Nucleus accumbens (tissue), 56 donors: Measurements from ENCODE around the gene OR2J1.
"Not testable (repeated sequence)": the region's sequence is repeated elsewhere in the genome, so short reads cannot be mapped to it uniquely, and the experiment has no call there.

Source experiments
- DNase-seq, 56 donors: peaks; one replicate each; lab custom pipeline; 2025; lab: John Stamatoyannopoulos, UW

OR2J1 gene

GRCh38 chr6:29099190-29099589, at the start of gene OR2J1:
Gene OR2J1 (plus strand): TSS chr6:29099490. CDS start chr6:29100943, 1,453 bp downstream.
- DNase-seq: no peak

- no peak for DNase-seq
Measured at GRCh38 chr6:29051680-29052079, 47.6 kb upstream of the OR2J1 start.

- DNase-seq: no peak
Measured at GRCh38 chr6:29071831-29072723, 27.2 kb upstream of the OR2J1 start.

GRCh38 chr6:29079203-29079602, 20.1 kb upstream of the OR2J1 start:
- no peak for DNase-seq

- no peak for DNase-seq
Measured at GRCh38 chr6:29081312-29081711, 18.0 kb upstream of the OR2J1 start.

GRCh38 chr6:29082457-29082856, 16.8 kb upstream of the OR2J1 start:
- no peak for DNase-seq

GRCh38 chr6:29087213-29087612, 12.1 kb upstream of the OR2J1 start, which contains the start of gene OR2B3:
Gene OR2B3 (minus strand): TSS chr6:29087313. CDS start chr6:29087248, 65 bp downstream.
- DNase-seq: no peak

GRCh38 chr6:29092957-29093356, 6.3 kb upstream of the OR2J1 start:
- no peak for DNase-seq

GRCh38 chr6:29097803-29098202, 1.5 kb upstream of the OR2J1 start:
- DNase-seq: no peak

GRCh38 chr6:29107758-29108157, 8.5 kb downstream of the OR2J1 start, which contains the start of gene OR2J3:
Gene OR2J3 (plus strand): TSS chr6:29108058. CDS start chr6:29111891, 3,833 bp downstream.
- no peak for DNase-seq

GRCh38 chr6:29112135-29112534, 12.8 kb downstream of the OR2J1 start:
- no peak for DNase-seq

GRCh38 chr6:29114964-29115363, 15.7 kb downstream of the OR2J1 start:
- DNase-seq: not testable (repeated sequence)

GRCh38 chr6:29129326-29130012, 30.2 kb downstream of the OR2J1 start:
- no peak for DNase-seq

- peak in 1 of 56 donors; percentile 0 for DNase-seq
Measured at GRCh38 chr6:29130644-29131043, 31.4 kb downstream of the OR2J1 start.

- no peak for DNase-seq
Measured at GRCh38 chr6:29131691-29132090, 32.4 kb downstream of the OR2J1 start.

GRCh38 chr6:29137724-29138123, 38.4 kb downstream of the OR2J1 start:
- DNase-seq: no peak

- DNase-seq: no peak
Measured at GRCh38 chr6:29141606-29142005, 42.3 kb downstream of the OR2J1 start.

- no peak for DNase-seq
Measured at GRCh38 chr6:29142309-29142708, 43.0 kb downstream of the OR2J1 start.

GRCh38 chr6:29146179-29146578, 46.9 kb downstream of the OR2J1 start:
- no peak for DNase-seq

- DNase-seq: no peak
Measured at GRCh38 chr6:29147074-29147473, 47.8 kb downstream of the OR2J1 start.

GRCh38 chr6:29149444-29149843, 50.2 kb downstream of the OR2J1 start:
- DNase-seq: not testable (repeated sequence)
